ENCODE data around the gene FGD2. TPM values are rescaled to one million over a fixed set of nuclear protein-coding genes. Genes with fewer than 3 reads are reported as not detected.
A peak's percentile ranks its signal among the peaks of the same experiment; 100 is the strongest.

FGD2 gene
- total RNA-seq, 4 donors from 2014 or later: 2.7 to 9.2 (median 5.2) TPM

DNA sequence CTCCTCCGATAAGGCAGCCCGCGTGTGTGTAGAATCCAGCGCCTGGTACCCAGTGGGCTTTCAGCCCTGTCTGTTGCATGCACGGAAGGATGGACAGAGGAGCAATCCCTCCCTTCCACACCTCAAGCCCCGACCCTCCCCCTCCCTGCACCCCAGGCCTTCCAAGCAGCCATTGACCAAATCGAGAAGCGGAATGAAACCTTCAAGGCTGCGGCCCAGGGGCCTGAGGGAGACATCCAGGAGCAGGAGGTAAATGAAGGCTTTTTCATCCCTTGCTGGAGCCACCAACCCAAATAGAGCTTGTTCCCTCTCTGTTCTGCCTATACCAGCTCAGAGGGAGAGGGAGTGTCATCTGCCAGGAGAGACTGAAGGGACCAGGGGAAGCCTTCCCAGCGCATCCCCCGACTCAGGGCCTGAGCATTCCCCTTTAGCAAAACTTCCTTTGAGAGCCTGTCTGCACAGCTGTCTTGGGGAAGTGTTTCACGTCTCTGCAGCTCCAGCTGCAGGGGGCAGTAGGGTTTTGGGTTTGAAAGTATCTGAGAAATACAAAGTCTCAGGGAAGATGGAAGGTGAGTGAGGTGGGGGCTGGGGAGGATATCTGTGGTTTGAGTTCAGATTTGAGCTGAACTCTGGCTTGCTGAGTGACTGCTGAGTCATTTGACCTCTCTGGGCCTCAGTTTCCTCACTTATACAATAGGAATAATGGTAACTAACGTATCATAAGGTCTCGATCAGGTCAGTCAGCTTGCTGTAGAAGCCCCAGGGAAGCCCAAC is 16.1 kb downstream of the FGD2 start:
- TF ChIP-seq, protein P1, sequence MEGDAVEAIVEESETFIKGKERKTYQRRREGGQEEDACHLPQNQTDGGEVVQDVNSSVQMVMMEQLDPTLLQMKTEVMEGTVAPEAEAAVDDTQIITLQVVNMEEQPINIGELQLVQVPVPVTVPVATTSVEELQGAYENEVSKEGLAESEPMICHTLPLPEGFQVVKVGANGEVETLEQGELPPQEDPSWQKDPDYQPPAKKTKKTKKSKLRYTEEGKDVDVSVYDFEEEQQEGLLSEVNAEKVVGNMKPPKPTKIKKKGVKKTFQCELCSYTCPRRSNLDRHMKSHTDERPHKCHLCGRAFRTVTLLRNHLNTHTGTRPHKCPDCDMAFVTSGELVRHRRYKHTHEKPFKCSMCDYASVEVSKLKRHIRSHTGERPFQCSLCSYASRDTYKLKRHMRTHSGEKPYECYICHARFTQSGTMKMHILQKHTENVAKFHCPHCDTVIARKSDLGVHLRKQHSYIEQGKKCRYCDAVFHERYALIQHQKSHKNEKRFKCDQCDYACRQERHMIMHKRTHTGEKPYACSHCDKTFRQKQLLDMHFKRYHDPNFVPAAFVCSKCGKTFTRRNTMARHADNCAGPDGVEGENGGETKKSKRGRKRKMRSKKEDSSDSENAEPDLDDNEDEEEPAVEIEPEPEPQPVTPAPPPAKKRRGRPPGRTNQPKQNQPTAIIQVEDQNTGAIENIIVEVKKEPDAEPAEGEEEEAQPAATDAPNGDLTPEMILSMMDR (IDR thresholded peaks at IDR 0.05): no peak
- no peak for TF ChIP-seq POLR2A (IDR thresholded peaks at IDR 0.05)
- WGBS, 2 donors: 75 to 81% methylated on average over 14 of the region's 14 CpGs
- intact Hi-C loops (cut with DNase I; ENCODE audit: low total_unique reads): loop anchor here (10.0 kb wide), 1 partner anchor 153 kb away; the partner anchor contains the start of gene PIM1
- H3K4me3 ChIP-seq (ENCODE audit: low read depth, poor library complexity, severe bottlenecking): no peak overlapping the region
- DNase-seq (ENCODE audit: low spot score in 2 of 2): no peak

DNA sequence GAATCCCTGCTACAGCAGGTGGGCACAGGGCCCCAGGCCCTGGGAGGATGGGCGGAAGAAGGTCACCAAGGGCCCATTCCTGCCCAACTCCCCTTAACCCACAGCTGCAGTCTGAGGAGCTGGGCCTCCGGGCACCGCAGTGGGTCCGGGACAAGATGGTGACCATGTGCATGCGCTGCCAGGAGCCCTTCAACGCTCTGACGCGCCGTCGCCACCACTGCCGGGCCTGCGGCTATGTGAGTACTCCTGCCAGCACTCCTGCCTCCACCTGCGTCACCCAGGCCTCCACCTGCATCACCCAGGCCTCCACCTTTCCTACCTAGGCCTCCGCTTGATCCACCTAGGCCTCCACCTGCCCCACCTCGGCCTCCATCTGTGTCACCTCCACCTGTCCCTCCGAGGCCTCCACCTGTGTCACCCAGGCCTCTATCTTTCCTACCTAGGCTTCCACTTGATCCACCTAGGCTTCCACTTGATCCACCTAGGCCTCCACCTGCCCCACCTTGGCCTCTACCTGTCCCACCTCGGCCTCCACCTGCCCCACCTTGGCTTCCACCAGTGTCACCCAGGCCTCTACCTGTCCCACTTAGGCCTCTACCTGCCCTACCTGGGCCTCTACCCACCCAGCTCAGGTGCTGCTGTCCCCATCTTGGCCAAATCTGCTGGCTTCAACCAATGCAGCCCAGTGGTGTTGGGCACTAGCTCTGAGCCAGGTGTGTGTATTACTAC is 16.8 kb downstream of the FGD2 start:
- TF ChIP-seq, protein P1 (IDR thresholded peaks at IDR 0.05): no peak
- TF ChIP-seq POLR2A (IDR thresholded peaks at IDR 0.05): no peak
- intact Hi-C loops (cut with DNase I; ENCODE audit: low total_unique reads): loop anchor here (10.0 kb wide), 1 partner anchor 153 kb away; the partner anchor contains the start of gene PIM1
- WGBS, 2 donors: 88 to 93% methylated on average over 17 of the region's 17 CpGs
- no peak overlapping the region for H3K4me3 ChIP-seq (ENCODE audit: low read depth, poor library complexity, severe bottlenecking)
- DNase-seq (ENCODE audit: low spot score in 2 of 2): no peak

DNA sequence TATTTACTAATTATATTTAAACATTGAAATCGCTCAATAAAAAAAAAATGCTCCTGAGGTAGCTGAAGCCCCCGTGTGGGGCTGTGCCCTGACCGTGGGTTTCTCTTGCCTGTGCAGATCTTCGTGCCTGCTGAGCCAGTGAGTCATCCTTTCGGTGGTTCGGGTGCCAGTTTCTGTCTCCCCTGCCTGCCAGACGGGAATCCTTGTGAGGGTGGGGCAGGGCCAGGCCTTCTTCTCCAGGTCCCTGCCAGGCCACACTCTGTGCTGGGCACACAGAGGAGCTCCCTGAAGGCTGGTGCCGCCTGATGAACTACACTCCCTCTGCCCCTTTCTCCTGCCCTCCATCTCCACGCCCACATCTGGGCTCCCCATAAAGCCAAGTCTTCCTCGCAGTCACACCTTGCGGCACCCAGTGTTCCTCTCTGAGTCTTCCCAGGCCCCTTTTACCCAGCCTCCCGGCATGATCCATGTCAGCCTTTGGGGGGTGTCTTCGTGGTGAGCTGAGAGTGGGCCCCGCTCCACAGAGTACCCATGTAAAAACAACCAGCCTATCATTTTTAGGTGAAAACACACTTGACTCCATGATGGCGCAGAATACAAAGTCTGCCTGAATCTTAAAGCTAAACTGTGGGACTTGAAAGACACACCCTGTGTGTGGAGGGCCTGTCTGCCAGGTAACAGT is 19.3 kb downstream of the FGD2 start:
- DNase-seq (ENCODE audit: low spot score in 2 of 2): peak in 1 of 2 donors; percentile 69
- intact Hi-C loops (cut with DNase I; ENCODE audit: low total_unique reads): loop anchor here (10.0 kb wide), 1 partner anchor 150 kb away; the partner anchor contains the start of gene PIM1
- whole genome bisulfite sequencing, 2 donors: 42 to 44% methylated on average over 15 of the region's 15 CpGs
- no peak for TF ChIP-seq POLR2A (IDR thresholded peaks at IDR 0.05)
- TF ChIP-seq, protein P1 (IDR thresholded peaks at IDR 0.05): no peak
- H3K4me3 ChIP-seq (ENCODE audit: low read depth, poor library complexity, severe bottlenecking): no peak overlapping the region

DNA sequence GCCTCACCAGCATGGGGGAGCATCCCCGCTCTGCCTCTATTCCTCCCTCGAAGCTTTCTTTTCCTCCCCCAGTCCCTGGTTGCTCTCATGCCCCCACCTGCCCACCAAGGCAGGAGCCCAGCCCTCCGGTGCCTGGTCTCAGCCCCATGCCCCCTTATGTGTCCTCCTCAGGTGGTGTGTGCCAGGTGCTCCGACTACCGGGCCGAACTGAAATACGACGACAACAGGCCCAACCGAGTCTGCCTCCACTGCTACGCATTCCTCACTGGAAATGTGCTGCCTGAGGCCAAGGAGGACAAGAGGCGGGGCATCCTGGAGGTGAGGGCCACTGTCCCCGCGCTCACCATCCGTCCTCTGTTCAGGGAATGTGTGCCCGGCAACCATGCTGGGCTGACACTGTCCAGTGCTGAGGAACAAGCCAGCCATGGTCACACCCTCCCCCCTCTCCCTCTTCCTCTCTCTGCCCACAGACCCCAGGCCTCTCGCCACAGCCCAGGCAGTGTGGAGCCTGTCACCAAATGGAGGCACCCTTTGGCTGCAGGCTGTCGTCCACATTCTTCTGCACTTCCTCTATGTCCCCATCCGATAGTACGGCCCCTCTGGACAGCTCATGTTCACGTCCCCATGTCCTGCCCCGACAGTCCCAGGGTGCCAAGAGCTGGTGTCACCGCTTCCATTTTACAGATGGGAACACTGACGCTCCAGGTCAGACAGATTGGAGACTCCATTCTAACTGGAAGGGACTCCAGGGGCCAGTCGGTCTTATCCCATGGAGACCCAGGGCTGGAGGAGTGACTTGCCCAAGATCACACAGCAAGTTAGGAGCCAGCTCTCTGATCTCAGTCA is 20.4 kb downstream of the FGD2 start:
- no peak overlapping the region for H3K4me3 ChIP-seq (ENCODE audit: low read depth, poor library complexity, severe bottlenecking)
- intact Hi-C loops (cut with DNase I; ENCODE audit: low total_unique reads): loop anchor here (10.0 kb wide), 1 partner anchor 149 kb away; the partner anchor contains the start of gene PIM1
- 88 to 90% methylated on average over 23 to 24 of the region's 24 CpGs for WGBS, 2 donors
- DNase-seq (ENCODE audit: low spot score in 2 of 2): no peak
- TF ChIP-seq POLR2A (IDR thresholded peaks at IDR 0.05): no peak
- TF ChIP-seq, protein P1 (IDR thresholded peaks at IDR 0.05): no peak

Measured in lower leg skin (tissue), 4 donors.